Transverse colon (tissue), 4 donors: ENCODE measurements around the gene LONP2. TPM values are rescaled to one million over a fixed set of nuclear protein-coding genes. Genes with fewer than 3 reads are reported as not detected.
A peak's percentile ranks its signal among the peaks of the same experiment; 100 is the strongest.

Experiments
- DNase-seq: peaks from one replicate; pipeline ENCODE4 v3.0.0-alpha.2; 2019
- H3K27ac ChIP-seq, 4 donors: fragments of 200-600 bp; sonication (generic); 2 replicates each; pipeline ENCODE4 v1.5.1; 2016 to 2018; ENCODE audit warnings: inconsistent platforms in 4 of 4
- H3K27me3 ChIP-seq: fragments of 200-600 bp; sonication (generic); 2 replicates; pipeline ENCODE4 v1.5.1; 2017; ENCODE audit warnings: inconsistent platforms
- H3K36me3 ChIP-seq, 4 donors: fragments of 200-600 bp; sonication (generic); 2 replicates each; pipeline ENCODE4 v1.5.1; 2017 to 2019; ENCODE audit warnings: inconsistent platforms in 4 of 4
- H3K4me1 ChIP-seq, 4 donors: fragments of 200-600 bp; sonication (generic); 2 replicates each; pipeline ENCODE4 v1.5.1; 2017 to 2020; ENCODE audit warnings: inconsistent platforms in 4 of 4
- H3K4me3 ChIP-seq, 4 donors: fragments of 200-600 bp; sonication (generic); 1 replicate in 1 of 4; 2 replicates in 3 of 4; pipeline versions ENCODE4 v1.5.1 to v1.6.1; 2017 to 2019; ENCODE audit warnings: inconsistent platforms in 4 of 4
- H3K9me3 ChIP-seq, 2 donors: fragments of 200-600 bp; sonication (generic); 2 replicates each; pipeline ENCODE4 v1.5.1; 2017 to 2019; ENCODE audit warnings: inconsistent platforms in 2 of 2
- EP300 ChIP-seq: sonication (generic); formaldehyde crosslinking; IDR thresholded peaks from one replicate; pipeline ENCODE4 v1.6.1; 2017; ENCODE audit warnings: antibody characterized with exemption, low read depth
- POLR2A ChIP-seq: fragments of 450-650 bp; IDR thresholded peaks from one replicate; pipeline ENCODE4 v1.6.1; 2016; ENCODE audit warnings: antibody characterized with exemption, mild to moderate bottlenecking, moderate library complexity
- POLR2AphosphoS5 ChIP-seq, 3 donors: sonication (generic); formaldehyde crosslinking; IDR thresholded peaks; one replicate each; pipeline ENCODE4 v1.6.1; 2016; ENCODE audit warnings: antibody characterized with exemption in 3 of 3
- WGBS, 2 donors: methylation state at CpG; one replicate each; pipeline ENCODE4 v1.1.5; 2018; ENCODE audit warnings: low coverage in 1 of 2; 5-methylcytosine and 5-hydroxymethylcytosine counted together
- in situ Hi-C, 4 donors: fragments of 200-750 bp; cut with MboI; loops; one replicate each; pipeline versions ENCODE4 v1.15.0 to v1.15.1; 2017; ENCODE audit warnings: low sequenced_read_pairs in 3 of 4, low pct_ligation_motif_present in 1 of 4, low pct_unique_long_range_greater_than_20kb in 1 of 4
- intact Hi-C: fragments of 100-400 bp; cut with DNase I; formaldehyde crosslinking; loops from one replicate; pipeline ENCODE4 v1.15.1; 2023; ENCODE audit warnings: low total_unique reads
- total RNA-seq, 4 donors: library from RNA; depleted of rRNA; stranded (reverse); fragments of >200 nt; gene quantifications; one replicate each; pipeline ENCODE4 v1.1.0, GENCODE V29; 2016
- TF ChIP-seq, protein P1 (sequence below), 5 experiments: fragments of 200-600 bp in 3 of 5; fragments of 450-650 bp in 2 of 5; sonication (generic) in 3 of 5; IDR thresholded peaks; 1 replicate in 2 of 5; 2 replicates in 3 of 5; pipeline ENCODE4 v1.5.1; 2016 to 2017; ENCODE audit warnings: antibody characterized with exemption in 5 of 5, inconsistent platforms in 3 of 5, mild to moderate bottlenecking in 2 of 5, moderate library complexity in 1 of 5

The LONP2 gene
- total RNA-seq, 4 donors from 2014 or later: 51.3 to 104 (median 65.3) TPM

DNA sequence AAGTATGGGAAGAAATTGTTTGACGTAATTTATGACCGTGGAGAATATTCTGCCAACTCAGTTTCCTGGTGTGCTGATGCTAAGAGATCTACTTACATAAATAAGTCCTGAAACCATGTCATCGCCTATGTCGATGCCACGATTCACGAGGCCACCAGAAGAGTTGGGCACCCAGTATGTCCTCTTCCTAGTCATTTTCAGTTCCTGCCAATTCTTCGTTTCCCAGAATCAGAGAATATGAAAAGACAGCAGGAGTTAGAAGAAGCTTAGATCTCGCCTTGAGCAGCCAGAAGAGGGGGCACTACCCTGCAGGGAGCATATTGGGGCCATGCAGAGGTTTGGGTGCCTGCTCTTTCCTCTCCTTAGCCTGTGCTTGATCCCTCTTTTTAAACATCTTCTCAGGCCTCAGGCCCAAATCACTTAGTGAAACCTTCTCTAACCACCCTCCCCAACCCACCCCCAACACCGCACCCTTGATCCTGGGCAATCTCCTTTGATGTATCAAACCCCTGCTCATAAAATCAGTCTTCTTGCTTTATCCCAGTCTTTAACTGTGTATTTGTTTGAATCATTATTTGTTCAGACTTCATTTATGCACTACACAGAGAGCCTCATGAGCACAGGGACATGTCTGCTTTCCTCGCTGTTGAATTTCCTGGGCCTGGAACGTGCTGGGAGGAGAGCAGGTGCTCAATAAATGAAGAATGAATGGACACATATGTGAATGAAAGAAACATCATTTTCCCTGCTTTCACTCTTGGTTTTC, 12.2 kb upstream of the LONP2 start:
- intact Hi-C loops: no loop called here
- no peak for TF ChIP-seq EP300
- no peak for TF ChIP-seq POLR2A
- TF ChIP-seq, protein P1, sequence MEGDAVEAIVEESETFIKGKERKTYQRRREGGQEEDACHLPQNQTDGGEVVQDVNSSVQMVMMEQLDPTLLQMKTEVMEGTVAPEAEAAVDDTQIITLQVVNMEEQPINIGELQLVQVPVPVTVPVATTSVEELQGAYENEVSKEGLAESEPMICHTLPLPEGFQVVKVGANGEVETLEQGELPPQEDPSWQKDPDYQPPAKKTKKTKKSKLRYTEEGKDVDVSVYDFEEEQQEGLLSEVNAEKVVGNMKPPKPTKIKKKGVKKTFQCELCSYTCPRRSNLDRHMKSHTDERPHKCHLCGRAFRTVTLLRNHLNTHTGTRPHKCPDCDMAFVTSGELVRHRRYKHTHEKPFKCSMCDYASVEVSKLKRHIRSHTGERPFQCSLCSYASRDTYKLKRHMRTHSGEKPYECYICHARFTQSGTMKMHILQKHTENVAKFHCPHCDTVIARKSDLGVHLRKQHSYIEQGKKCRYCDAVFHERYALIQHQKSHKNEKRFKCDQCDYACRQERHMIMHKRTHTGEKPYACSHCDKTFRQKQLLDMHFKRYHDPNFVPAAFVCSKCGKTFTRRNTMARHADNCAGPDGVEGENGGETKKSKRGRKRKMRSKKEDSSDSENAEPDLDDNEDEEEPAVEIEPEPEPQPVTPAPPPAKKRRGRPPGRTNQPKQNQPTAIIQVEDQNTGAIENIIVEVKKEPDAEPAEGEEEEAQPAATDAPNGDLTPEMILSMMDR (IDR thresholded peaks at IDR 0.05): peak in 2 of 5 experiments; percentile 11 to 29
- no peak for TF ChIP-seq POLR2AphosphoS5 (IDR thresholded peaks at IDR 0.05)
- in situ Hi-C loops: loop anchor here in 1 of 4 donors (25.0 kb wide), 1 partner anchor 405 kb away; no protein-coding TSS in a partner anchor

GRCh38 chr16:48232493-48233040, 11.5 kb upstream of the LONP2 start:
- intact Hi-C loops: no loop called here
- Histone ChIP-seq H3K4me1 (peaks cover 0 to 9% (median 4%) of the 10 kb centered on the region in 4 donors), H3K36me3 (no peaks in the 10 kb centered on the region), H3K4me3 (no peak overlapping the region), H3K27ac (no peak overlapping the region), H3K9me3 (no peaks in the 10 kb centered on the region), H3K27me3 (no peaks in the 10 kb centered on the region)
- TF ChIP-seq POLR2A (no peak), EP300 (no peak), POLR2AphosphoS5 (IDR thresholded peaks at IDR 0.05) (no peak)
- TF ChIP-seq, protein P1 (IDR thresholded peaks at IDR 0.05): no peak
- no peak for DNase-seq
- 93 to 100% methylated on average over 2 of the region's 2 CpGs for WGBS, 2 donors
- in situ Hi-C loops: loop anchor here in 1 of 4 donors (25.0 kb wide), 1 partner anchor 405 kb away; no protein-coding TSS in a partner anchor

More for the DNA sequence above, 12.2 kb upstream of the LONP2 start:
- 59 to 66% methylated on average over 8 to 11 of the region's 11 CpGs for WGBS, 2 donors
- DNase-seq: peak; percentile 30
- peaks cover 0 to 9% (median 4%) of the 10 kb centered on the region in 4 donors for H3K4me1 ChIP-seq
- no peak overlapping the region for H3K4me3 ChIP-seq
- H3K36me3 ChIP-seq: no peaks in the 10 kb centered on the region
- H3K9me3 ChIP-seq: no peaks in the 10 kb centered on the region
- H3K27me3 ChIP-seq: no peaks in the 10 kb centered on the region
- no peak overlapping the region for H3K27ac ChIP-seq

DNA sequence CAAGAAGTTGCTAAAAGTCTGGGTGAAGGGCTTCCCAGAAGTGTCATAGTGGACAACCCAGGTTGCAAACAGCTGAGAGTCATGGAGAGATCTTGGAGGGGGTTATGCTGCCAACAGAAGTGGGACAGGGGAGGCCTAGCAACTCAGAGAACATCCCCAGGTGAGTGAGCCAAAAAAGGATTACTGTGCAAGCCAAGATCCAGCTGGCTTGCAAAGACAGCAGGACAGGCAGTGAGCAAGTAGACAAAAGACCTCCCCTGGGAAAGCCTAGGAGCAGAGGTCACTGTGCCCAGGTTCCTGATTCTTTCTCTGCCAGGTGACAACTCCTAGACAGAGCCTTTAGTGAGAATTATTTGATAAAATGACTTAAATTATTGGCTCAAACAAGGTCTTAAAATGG, 9.5 kb upstream of the LONP2 start:
- in situ Hi-C loops: loop anchor here in 1 of 4 donors (25.0 kb wide), 1 partner anchor 403 kb away; no protein-coding TSS in a partner anchor
- H3K36me3 ChIP-seq: no peaks in the 10 kb centered on the region
- H3K4me1 ChIP-seq: peaks cover 0 to 9% (median 4%) of the 10 kb centered on the region in 4 donors
- no peaks in the 10 kb centered on the region for H3K27me3 ChIP-seq
- H3K9me3 ChIP-seq: no peaks in the 10 kb centered on the region
- no peak for DNase-seq
- no peak overlapping the region for H3K27ac ChIP-seq
- intact Hi-C loops: no loop called here
- TF ChIP-seq EP300 (no peak), POLR2AphosphoS5 (IDR thresholded peaks at IDR 0.05) (no peak), POLR2A (no peak)
- TF ChIP-seq, protein P1 (IDR thresholded peaks at IDR 0.05): no peak
- H3K4me3 ChIP-seq: no peak overlapping the region

GRCh38 chr16:48235058-48235555, 9.0 kb upstream of the LONP2 start:
- in situ Hi-C loops (loop anchor here in 1 of 4 donors (25.0 kb wide), 1 partner anchor 402 kb away; no protein-coding TSS in a partner anchor), intact Hi-C loops (no loop called here)
- Histone ChIP-seq H3K4me3 (no peak overlapping the region), H3K27me3 (no peaks in the 10 kb centered on the region), H3K27ac (peak overlapping the region in 2 of 4 donors; percentile 3 to 14), H3K36me3 (no peaks in the 10 kb centered on the region), H3K4me1 (peaks cover 0 to 9% (median 4%) of the 10 kb centered on the region in 4 donors), H3K9me3 (no peaks in the 10 kb centered on the region)
- no peak for DNase-seq
- TF ChIP-seq EP300 (no peak), POLR2A (no peak), POLR2AphosphoS5 (IDR thresholded peaks at IDR 0.05) (no peak)
- TF ChIP-seq, protein P1 (IDR thresholded peaks at IDR 0.05): no peak
- WGBS, 2 donors: 38 to 55% methylated on average over 6 of the region's 6 CpGs
